ENCODE data around the gene VRK2. TPM values are rescaled to one million over a fixed set of nuclear protein-coding genes. Genes with fewer than 3 reads are reported as not detected.

The VRK2 gene
- total and polyA plus RNA-seq, 2 donors, result 12.5 to 23.6 TPM

Other genes with a start within 250 kb of the VRK2 start
- gene FANCL, start 194.5 kb downstream of the VRK2 start, total RNA-seq, result 73.8 TPM
- gene FANCL, start 194.5 kb downstream of the VRK2 start, polyA plus RNA-seq, result 10.2 TPM

All from urinary bladder (tissue), 2 donors.